ENCODE results near the gene FXYD1. TPM values are rescaled to one million over a fixed set of nuclear protein-coding genes. Genes with fewer than 3 reads are reported as not detected.

Gene FXYD1
- total and polyA plus RNA-seq, 2 of the 8 experiments (the other 6 are each of a cell fraction or from before 2014, with no cell fraction given) = 1.6 to 8.1 TPM

DNA sequence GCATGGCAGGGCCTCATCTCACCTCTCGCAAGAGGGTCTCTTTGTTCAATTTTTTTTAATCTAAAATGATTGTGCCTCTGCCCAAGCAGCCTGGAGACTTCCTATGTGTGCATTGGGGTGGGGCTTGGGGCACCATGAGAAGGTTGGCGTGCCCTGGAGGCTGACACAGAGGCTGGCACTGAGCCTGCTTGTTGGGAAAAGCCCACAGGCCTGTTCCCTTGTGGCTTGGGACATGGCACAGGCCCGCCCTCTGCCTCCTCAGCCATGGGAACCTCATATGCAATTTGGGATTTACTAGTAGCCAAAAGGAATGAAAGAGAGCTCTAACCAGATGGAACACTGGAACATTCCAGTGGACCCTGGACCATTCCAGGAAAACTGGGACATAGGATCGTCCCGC is 15.1 kb upstream of the FXYD1 start (continued):
- TF ChIP-seq EP300 (IDR thresholded peaks at IDR 0.05; ENCODE audit: borderline replicate concordance in 1 of 2, low read depth in 2 of 2, low read length in 2 of 2) = no peak
- no peak for TF ChIP-seq ZNF274 (IDR thresholded peaks at IDR 0.05; ENCODE audit: borderline replicate concordance, extremely low read depth, low read length)
- TF ChIP-seq CREB1 (IDR thresholded peaks at IDR 0.05) = no peak
- no peak for TF ChIP-seq SP4 (IDR thresholded peaks at IDR 0.05; ENCODE audit: low read length)
- no peak for TF ChIP-seq RFX5 (IDR thresholded peaks at IDR 0.05; ENCODE audit: borderline replicate concordance, low read depth, low read length)
- no peak for TF ChIP-seq RNF2 (IDR thresholded peaks at IDR 0.05; ENCODE audit: borderline replicate concordance, low read depth, low read length, missing control alignments, poor library complexity, severe bottlenecking)
- no peak for TF ChIP-seq JUND (IDR thresholded peaks at IDR 0.05; ENCODE audit: low read length)

Data from H1 (cell line).